NCI-H524 (cell line): ENCODE measurements around the gene CELF2.

Experiments used
- DNase-seq, 2 experiments: peaks; one replicate each; lab custom pipeline; 2025; lab: John Stamatoyannopoulos, UW

CELF2 gene

DNA sequence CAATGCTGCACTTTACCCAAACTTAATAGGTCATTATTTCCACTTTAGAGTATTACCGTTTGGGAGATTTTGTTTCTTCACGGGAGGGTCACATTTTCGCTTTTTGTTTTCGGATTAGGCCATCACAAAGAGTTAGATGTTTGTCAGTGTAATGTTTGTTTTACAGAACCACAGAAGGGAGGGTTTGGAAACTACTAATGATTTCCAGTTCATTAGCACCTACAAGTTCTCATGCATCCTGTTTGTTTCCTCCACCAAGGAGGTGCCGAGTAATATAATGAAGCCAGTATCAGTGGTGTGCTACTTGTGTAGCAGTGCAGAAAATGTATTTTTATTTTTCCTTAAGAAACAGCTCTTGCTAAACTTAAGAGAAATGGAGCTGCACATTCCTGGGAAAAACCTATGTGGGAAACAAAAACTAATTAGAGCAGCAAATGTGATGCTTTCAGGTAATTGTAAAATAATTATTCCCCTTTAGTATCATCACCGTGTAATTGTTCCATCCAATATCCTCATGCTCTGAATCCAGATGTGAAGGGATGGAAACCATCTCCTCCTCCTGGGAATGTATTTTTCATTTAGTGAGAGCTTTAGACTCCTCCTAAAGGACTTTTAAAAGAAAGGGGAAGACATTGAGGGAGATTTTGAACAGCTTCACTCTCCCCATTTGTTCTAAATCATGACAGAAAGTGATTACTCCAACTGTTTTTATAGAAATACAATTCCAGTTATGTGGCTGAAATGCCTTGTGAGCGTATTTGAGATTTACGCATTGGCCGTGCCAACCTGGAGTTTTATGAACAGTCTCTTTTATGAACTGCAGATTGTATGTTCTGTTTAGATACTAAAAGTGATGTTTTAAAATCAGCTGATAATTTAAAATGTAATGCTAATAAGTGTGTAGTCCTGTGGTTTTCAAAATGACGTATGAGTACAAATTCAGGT, 5.6 kb downstream of the CELF2 start:
- no peak for DNase-seq

DNA sequence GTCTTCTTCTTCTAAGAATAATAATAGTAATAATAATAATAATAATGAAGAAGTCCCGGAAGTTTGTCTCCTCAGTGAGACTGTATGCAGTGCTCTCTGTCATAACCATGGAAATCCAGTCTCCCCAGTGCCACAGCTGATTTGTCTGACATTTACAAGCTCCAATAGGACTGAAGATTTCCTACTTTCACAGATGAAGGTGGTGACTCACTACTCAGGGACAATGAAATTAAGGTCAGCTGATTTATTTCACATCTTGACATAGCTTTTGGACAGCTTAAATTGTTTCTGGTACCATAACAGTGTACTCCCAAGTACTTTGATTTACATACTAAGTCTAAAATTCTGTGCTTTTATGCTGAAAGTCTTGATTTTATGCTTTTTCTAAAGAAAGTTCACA, 6.9 kb downstream of the CELF2 start:
- no peak for DNase-seq

DNA sequence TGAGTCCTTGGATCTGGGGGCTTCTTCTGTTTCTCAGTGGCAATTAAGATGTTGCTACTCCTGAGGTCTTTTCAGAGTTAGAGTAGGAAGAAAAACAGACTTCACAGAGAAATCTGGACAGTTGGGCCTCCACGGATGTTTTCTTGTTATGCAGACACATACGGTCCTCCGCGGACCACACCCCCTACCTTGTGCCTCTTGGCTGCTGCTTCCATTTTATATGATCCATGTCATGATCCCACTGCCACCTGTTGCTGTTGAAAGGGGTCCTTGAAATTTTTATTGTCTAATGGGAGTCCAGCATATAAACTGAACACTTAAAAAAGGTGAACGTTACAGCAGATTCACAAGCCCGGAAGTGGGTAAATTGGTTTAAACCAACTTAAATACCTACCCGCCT, 8.3 kb downstream of the CELF2 start:
- DNase-seq = no peak

DNA sequence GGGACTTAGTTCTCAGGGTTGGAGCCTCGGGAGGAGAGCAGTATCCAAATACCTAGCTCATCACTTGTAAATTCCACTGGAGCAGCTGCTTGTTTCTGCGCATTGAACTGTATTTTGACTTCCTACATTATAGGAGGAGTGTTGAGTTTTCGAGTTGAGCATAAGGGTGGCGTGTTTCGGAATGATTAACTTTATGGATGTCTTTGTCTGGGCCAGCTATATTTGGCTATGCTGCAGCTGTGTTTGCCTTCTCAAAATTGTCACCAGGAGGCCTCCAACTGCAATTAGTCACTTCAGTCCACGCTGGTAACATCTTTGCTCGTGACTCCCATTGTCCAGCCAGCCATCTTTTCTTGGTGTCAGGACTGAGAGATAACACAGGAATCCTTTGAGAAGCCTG, 9.1 kb downstream of the CELF2 start:
- no peak for DNase-seq

DNA sequence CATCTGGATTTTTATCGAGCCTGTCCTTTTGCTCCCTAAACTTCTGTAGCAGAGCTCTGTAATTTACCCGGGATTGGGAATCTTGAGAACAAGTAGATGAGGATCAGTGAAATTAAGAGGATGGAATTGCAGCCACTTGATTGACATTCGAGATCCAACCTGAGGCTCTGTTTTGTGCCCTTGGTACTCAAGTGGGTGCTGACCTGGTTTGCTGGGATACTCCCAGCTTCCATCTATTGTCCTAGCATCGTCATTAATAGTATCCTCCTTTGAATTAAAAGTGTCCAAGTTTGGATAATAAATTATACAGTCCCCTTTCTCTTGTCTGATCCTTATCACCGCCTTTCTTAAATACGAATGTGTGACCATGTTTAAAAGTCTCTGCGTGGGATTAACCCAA, 17.1 kb downstream of the CELF2 start:
- DNase-seq = peak in 1 of 2 experiments; percentile 49

DNA sequence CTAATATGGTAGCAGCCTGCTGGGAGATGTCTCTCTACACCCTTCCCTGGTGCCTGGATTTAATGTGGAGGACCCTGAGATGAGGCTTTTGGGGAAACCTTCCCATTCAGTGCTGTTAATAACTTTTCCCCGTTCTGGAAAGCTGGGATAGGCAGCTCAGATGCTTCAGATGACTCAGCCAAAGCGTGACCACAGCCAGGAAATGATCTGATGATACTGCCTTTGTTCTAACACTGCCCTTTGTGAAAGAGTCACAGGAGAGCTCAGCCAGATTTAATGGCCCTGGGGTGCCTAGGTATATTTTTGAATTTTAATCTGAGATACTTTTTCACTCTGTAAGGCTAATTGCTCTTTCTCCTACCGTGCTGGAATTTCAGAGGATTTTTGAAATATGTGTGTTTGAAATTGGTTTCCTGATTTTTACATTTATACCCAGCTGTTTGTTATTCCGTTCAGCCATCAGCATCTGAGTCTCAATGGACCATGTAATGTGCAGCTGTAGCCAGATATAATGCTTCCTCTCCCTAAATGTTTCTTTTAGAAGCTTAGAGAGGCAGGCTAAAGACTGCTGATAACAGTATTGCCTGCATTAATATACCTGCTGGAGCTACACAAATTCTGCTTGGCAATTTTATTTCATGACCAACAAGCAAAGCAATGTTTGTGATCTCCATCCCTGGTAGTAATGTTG, 17.8 kb downstream of the CELF2 start:
- no peak for DNase-seq

DNA sequence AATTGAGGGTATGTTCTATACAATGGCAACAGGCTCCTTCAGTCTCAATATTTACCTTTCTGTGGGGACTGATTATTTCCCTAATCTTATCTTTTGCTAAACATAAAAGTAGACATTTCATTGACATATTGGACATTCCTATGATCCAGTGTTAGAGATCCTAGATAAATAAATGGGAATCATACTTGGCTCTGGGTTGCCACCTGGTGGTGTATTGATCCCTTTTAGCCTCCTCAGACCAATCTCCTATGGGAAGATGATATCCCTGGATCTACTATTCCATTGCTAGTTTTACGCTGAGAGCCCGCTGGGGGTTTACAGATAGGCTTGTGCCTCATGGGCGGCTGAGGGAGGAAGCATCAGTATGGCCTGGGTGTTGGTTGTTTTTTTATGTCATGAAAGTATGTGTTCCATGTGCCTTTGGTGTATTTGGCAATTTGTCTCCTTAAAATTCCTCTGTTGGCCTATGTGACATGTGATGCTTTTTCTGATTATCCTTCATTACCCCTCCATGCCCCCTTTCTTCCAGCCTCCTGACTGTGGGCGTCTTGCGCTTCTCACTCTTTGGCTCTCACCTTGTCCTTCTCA, 18.8 kb downstream of the CELF2 start:
- DNase-seq = peak in 1 of 2 experiments; percentile 54

DNA sequence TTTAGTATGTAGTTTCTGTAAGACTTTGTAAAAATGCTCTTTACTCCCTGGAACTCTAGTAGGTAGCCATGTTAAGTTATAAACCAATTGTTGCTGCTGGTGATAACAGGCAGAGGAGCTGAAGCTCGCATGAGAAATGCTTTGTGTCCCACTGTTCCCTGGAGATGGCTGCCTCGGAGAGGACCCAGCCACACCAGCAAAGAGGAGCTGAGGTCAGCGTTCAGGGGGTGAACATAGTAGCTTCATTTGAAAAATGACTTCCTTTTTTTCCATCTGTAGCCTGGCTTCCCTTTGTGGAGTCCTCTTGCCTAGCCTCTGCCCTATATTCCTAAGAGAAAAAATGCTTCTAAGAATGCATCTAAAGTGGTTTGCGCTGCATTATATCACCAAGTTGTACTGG, 20.3 kb downstream of the CELF2 start:
- no peak for DNase-seq

DNA sequence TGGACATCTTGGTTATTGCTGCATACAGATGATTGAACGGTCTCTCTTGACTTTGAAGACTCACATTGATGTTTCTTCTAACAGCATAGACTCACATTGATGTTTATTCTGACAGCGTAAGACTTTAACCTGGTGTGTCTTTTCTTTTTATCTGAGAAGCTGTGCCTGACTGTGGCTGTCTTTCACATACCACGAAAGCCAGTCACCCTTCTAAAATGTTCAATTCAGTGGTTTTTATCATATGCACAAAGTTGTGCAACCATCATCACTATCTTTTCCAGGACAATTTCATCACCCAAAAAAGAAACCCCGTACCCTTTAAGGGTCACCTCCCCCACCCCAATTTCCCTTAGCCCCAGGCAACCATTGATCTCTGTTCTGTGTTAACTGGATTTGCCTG, 24.7 kb downstream of the CELF2 start:
- DNase-seq = no peak

DNA sequence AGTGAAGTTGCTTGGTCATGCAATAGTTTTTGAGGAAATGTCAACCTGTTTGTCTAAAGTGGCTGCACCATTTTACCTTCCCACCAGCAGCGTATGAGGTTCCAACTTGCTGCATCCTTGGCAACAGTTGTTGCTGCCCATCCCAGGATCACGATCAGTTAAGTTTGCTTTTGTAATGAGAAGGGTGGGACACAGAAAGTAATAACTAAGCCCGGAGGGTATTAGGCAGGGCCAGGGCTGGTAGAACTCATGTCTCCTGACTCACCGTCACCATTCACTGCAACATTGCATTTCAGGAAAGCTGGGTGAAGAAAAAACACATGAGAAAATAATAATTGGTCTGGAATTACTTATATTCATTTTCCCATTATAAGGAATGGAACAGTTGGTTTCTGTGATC, 25.4 kb downstream of the CELF2 start:
- no peak for DNase-seq

DNA sequence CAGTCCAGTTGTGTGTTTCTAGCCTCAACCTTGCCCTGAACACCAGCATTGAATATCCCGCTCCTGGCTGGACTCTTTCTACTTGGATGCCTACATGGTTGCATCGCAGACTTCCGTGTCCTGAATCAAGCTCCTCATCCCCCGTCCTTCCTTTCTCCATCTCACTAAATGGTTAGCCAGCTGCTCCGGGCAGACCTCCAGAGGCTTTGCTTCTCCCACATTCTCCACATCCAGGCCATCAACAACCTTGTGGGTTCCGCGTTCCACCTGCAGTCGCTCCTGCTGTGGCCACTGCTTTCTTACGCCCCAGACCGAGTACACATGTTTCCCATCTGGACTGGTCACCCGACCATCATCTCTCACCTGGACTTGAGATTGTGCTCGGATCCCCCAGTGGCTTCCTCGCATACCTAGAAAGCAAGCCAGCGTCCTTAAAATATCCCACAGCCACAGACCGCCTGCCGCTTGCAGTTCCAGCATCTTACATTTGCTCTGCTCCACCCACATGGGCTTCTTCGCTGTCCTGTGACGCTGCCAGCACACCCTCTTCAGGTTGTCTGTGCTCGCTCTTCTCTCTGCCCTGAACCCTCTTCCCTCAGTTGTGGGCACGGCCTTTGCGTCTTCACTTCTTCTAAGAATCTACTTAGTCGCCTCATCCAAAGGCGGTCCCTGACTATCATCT, 25.9 kb downstream of the CELF2 start:
- no peak for DNase-seq

DNA sequence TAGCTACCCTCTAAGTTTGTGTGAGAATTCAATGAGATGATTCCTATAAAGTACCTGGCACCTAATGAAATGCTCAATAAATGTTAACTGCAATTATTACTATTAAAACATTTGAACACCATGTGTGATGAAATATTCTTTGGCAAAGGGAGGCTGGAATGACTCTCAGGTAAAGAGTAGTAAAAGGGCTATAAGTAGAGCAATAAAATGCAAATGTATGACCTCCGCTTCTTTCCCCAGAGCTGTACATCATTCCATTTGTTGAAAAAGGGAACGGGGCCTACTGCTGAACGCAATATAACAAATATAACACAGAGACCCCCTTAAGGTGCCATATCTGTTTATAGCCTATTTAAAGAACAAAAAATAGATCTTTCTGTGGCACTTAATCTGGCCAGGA, 27.8 kb downstream of the CELF2 start:
- DNase-seq = no peak

DNA sequence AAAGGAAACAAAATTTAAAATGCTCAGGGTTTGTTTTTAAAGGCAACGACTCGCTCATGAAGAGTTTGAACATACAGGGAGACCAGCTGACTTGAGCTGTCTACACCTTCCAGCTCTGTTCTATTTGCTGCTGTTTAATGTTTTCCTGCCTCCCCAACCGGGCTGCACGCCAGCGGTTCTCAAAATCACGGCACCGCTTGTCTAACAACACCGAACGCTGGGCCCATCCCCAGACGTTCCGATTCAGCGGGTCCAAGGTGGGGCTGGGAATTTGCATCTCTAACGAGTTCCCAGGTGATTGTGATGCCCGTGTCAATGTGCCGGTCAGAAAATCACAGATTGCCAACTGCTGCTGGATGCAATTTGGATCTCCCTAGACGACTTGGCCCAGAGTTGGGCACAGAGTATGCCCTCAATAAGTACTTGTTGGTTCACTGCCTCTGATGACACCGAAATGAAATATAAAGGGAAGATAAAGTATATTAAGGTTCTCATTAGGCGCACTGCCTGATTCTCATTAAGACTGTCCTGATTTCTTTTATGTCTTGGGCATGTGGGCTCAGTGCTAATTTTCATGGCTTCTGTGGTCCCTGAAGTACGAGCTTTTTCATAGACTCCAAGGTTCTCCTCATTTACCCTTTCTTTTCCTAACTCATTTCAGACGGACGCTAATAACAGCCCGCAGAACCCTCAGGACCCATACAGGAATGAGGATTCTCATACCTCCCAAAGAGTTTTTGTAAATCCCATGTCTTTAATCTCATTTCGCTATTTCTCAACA, 28.5 kb downstream of the CELF2 start:
- DNase-seq = no peak

DNA sequence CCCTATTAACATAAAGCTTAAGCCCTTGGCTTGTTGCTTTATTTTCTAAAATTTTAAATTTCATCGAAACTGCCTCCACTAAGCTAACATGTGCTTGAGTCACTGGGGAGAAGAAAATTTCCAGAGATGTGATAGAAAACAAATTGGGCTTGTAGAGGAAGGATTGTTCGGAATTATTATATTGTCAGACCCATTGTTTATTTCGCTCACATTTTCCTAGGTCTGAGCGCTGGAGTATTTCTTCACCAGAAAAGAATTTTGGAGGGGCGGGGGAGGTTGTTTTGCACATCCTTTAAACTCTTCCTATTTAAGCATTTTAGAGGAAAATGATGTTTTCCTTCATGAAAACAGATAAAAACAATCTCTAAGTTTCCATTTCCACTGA, 29.1 kb downstream of the CELF2 start:
- no peak for DNase-seq

DNA sequence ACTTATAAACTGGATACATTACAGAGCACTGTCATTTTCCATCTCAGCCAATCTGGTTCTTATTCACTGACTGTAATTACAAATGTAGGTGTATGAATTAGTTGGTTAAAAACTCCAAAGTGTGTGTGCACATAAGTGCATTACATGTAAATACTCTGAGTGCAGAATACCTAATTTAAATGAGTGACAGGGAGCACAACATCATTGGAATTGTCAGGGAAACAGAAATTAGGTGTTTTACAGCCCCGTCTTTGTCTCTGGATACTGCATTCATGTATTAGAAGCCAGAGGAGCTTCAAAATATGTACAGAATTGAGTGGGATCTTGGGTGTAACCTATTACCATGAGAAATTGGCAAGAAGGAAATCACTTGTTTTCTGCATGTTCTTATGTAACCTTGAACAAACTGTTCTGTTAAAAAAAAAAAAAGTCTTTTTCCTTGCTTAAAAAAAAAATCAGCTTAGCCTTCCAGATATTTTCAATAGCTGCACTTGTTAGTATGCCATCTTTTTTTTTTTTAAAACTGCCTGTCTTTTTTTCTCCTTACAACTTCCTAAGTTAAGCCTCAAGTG, 31.1 kb downstream of the CELF2 start:
- DNase-seq = no peak

DNA sequence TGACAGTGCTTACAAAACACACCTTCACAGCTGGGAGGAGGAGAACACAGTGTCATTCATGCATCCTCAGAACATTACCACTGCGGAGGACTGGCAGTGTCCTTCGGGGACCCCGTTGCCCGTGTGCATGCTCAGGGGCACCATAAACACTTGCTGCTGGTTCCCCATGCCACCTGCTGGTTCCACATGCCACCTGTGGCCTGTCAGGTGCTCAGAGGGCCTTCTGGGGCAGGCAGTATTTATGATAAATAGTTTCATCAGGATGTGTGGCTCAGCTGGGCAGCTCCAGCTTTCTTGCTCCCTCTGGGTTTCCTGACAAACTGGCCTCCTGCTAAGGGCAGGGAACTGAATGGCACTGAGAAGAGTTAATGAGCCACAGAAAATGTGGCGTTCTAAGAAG, 32.1 kb downstream of the CELF2 start:
- DNase-seq = no peak

DNA sequence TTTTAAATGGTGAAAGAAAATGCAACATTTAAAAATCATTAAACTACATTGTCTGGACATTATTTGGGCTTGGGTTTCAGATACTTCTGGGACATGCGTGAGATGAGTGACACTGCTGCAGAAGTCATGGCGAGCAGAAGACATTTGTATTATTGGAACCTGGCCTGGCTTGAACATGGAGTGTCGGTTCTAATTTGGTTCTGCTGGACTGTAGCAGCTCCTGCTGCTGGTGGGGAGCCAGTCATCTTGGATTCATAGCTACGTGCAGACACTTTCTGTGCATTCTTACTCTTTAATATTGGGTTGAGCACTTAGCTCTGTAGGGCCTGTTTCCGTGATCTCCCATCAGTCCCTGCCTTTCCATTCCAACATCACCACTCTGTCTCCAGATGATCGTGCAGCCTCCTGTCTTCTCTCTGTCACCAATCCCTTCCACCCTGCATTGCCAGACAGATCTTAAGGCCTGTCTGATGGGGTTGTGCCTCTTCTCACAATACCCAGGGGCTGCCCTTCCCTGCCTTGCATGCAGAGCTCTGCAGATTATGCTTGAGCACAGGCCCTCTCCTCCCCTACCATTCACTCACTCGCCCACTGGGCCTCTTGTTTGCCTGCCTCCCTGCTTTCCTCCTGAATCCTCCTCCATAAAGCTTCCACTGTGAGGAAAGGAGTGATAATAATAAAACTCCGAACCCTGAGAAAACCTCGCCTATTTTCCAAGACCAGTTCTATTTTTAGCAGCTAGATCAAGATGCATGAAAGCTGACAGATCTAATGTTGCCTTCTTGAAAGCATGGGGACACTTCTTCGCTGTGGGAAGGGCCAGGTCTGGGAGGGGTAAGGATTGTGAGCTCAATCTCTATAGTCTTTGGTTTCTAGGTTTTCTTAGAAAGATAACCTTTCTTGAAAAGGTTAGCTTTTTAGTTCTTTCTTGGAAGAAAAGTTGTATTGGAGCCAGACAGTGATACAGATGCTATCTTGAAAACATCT, 32.9 kb downstream of the CELF2 start:
- no peak for DNase-seq

DNA sequence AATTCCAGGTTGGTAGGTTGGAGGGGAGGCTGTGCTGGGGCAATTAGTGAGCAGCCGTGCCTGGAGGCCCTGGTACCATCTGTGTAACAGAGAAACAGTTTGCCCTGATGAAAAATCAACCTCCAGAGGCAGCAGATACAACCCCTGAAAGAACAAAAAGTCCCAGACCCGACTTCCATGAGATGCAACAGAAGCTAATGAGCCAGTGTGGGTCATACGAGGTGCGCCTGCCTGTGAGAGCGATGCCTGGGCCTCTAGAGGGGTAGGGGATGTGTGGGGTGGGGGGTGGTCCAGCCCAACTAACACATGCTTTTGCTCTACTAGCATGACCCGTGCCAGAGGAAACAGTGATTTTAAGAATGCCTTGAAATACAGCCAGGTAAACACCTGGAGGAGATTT, 39.3 kb downstream of the CELF2 start:
- DNase-seq = peak in 1 of 2 experiments; percentile 0

DNA sequence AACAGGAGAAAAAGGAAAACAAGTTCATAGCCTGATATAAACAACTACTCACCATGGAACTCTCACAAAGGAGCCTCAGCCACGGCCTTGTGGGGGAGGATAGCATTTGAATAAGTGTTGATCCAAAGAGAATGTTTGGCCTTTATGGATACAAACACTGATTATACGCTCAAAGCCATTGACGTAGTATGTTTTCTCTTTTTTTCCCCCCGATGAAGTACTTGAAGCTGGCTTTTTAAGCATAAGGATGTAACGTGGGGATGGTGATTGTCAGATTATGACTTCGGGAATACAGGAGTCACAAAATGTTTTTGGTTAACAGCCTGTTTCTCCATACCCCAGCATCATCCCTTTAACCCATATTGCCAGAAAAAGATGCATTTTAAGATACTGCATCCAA, 39.8 kb downstream of the CELF2 start:
- DNase-seq = no peak

DNA sequence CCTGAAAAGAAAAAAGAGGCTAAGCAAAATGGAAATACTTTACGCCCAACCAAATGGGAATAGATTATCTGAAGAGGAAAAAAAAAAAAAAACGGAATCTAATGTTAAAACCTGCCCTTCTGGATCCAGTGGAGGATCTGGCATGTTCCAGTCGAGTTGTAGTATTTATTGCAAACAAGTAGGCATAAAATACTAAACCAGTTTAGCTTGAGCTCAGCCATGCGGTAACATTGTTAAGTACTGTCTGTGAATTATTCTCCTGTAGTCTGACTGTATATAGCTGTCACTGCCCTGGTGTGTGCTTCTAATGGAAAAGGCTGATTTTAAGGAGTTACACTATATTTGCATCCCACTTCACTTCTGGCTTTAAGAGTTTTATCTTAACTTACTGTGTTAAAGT, 40.3 kb downstream of the CELF2 start:
- no peak for DNase-seq
